ENCODE measurements around the gene DLX3.

Gene DLX3

DNA sequence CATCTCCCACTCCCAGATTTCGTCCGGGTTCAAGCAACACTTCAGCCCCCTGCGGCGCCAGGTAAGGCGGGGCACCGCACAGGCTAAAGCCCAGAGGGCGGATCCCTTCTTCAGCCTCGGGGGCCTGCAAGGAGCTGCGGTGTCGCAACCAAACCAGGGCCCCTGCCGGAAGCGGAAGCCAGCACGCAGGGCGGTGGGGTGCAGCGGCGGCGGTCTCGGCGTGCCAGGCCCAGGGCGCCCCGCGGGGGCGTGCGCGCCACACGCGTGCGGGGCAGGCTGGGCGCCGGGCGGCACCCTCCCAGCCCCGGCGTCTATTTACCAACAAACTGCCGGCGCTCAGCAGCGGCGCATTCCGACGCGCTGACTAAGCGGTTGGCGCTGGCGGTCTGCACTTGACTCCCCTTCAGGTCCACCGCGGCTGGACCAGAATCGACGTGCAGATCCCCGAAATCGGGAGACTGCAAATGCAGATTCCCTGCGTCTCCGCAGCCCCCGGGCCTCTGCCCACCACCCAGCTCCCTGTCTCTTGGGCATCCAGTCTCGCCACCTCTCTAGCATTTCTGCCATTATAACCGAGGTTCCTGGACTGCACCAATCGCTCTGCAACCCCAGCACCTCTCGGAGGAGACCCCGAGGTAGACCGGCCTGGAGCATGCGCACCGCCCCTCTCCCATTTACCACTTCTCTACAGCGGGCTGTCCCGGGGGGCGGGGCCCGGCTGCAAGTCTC, 26.5 kb downstream of the DLX3 start:
- Histone ChIP-seq H3K9me3 (ENCODE audit: severe bottlenecking) (no peaks in the 10 kb centered on the region), H3K36me3 (no peaks in the 10 kb centered on the region), H3K27me3 (ENCODE audit: insufficient read depth, low read depth, severe bottlenecking) (no peaks in the 10 kb centered on the region), H3K4me3 (ENCODE audit: low read depth, low read length) (peak overlapping the region; percentile 78), H3K27ac (peak overlapping the region; percentile 68)
- TF ChIP-seq, protein P1, sequence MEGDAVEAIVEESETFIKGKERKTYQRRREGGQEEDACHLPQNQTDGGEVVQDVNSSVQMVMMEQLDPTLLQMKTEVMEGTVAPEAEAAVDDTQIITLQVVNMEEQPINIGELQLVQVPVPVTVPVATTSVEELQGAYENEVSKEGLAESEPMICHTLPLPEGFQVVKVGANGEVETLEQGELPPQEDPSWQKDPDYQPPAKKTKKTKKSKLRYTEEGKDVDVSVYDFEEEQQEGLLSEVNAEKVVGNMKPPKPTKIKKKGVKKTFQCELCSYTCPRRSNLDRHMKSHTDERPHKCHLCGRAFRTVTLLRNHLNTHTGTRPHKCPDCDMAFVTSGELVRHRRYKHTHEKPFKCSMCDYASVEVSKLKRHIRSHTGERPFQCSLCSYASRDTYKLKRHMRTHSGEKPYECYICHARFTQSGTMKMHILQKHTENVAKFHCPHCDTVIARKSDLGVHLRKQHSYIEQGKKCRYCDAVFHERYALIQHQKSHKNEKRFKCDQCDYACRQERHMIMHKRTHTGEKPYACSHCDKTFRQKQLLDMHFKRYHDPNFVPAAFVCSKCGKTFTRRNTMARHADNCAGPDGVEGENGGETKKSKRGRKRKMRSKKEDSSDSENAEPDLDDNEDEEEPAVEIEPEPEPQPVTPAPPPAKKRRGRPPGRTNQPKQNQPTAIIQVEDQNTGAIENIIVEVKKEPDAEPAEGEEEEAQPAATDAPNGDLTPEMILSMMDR (IDR thresholded peaks at IDR 0.05; ENCODE audit: low read depth, low read length): peak; percentile 8; the same call in 1 of the 2 replicates
- peak; percentile 95 for DNase-seq

DNA sequence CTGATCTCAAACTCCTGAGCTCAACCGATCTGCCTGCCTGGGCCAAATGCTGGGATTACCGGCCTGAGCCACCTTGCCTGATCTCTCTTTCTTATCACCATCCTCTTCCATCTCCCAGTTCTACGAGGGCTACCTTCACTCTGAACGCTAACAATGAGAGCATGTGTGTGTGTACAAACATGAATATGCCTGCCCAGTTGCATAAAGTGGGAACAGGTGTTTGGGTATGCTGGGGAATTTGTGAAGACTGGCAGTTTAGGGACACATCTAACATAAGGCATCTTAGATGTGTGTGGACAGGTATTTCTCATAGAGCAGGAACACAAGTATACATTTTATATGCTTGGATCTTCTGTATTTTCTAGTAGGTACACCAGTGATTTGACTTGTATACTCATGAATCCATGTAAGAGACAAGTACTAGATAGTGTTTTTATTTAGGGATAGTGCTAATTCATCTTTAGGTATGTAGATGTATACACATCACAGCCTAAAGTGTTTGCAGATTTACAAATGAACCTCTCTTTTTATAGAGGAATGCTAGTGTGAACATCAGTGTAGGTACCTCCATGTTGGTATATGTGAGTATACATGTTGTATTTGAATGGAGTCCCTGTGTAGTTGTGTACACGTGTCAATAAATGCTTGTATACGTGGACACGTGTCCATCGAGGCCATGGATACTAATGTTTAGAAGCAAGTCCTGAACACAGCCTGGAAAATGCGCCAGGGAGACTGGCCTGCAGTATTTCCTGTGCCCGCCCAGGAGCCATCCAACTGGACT, 27.2 kb downstream of the DLX3 start:
- H3K27ac ChIP-seq: peak overlapping the region; percentile 36; the same call in 1 of the 2 replicates
- peak overlapping the region; percentile 78 for H3K4me3 ChIP-seq (ENCODE audit: low read depth, low read length)
- H3K27me3 ChIP-seq (ENCODE audit: insufficient read depth, low read depth, severe bottlenecking): no peaks in the 10 kb centered on the region
- no peaks in the 10 kb centered on the region for H3K9me3 ChIP-seq (ENCODE audit: severe bottlenecking)
- no peak for DNase-seq
- H3K36me3 ChIP-seq: no peaks in the 10 kb centered on the region
- TF ChIP-seq, protein P1 (IDR thresholded peaks at IDR 0.05; ENCODE audit: low read depth, low read length): no peak

DNA sequence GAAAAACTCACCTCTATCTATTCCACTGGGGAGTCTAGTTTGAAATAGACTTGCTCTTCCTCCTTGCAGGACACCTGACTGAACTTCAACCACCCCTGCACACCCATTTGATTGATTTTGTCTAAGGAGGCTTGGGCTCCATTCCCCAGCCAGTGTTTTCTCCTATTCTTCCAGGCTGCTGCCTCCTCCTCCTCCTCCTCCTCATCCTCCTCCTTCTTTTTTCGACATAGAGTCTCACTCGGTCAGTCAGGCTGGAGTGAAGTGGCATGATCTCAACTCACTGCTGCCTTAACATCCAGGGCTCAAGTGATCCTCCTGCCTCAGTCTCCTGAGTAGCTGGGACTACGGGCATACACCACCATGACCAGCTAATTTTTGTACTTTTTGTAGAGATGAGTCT, 27.8 kb downstream of the DLX3 start:
- TF ChIP-seq, protein P1 (IDR thresholded peaks at IDR 0.05; ENCODE audit: low read depth, low read length): no peak
- no peaks in the 10 kb centered on the region for H3K36me3 ChIP-seq
- no peak for DNase-seq
- no peak overlapping the region for H3K27ac ChIP-seq
- H3K9me3 ChIP-seq (ENCODE audit: severe bottlenecking): no peaks in the 10 kb centered on the region
- H3K4me3 ChIP-seq (ENCODE audit: low read depth, low read length): no peak overlapping the region
- no peaks in the 10 kb centered on the region for H3K27me3 ChIP-seq (ENCODE audit: insufficient read depth, low read depth, severe bottlenecking)

DNA sequence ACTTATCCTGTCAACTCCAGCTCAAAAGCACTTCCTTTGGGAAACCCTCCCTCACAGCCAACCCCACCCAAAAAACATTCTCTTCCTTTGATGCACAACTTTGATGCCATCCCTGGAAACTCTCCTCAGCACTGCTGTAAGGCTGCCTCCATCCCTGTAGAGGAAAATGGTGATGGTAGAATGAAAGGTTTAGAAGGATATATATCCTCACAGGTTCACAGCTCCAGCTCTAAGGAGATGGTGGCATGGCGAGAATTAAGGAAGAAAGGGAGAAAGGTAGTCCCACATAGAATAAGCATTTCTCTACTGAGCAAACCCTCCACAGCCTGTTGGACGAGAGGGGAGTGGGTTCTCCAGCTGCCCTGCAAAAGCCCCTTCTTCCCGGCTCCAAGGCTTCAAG, 28.3 kb downstream of the DLX3 start:
- no peak overlapping the region for H3K27ac ChIP-seq
- TF ChIP-seq, protein P1 (IDR thresholded peaks at IDR 0.05; ENCODE audit: low read depth, low read length): no peak
- no peaks in the 10 kb centered on the region for H3K9me3 ChIP-seq (ENCODE audit: severe bottlenecking)
- DNase-seq: no peak
- no peaks in the 10 kb centered on the region for H3K27me3 ChIP-seq (ENCODE audit: insufficient read depth, low read depth, severe bottlenecking)
- no peaks in the 10 kb centered on the region for H3K36me3 ChIP-seq
- no peak overlapping the region for H3K4me3 ChIP-seq (ENCODE audit: low read depth, low read length)

DNA sequence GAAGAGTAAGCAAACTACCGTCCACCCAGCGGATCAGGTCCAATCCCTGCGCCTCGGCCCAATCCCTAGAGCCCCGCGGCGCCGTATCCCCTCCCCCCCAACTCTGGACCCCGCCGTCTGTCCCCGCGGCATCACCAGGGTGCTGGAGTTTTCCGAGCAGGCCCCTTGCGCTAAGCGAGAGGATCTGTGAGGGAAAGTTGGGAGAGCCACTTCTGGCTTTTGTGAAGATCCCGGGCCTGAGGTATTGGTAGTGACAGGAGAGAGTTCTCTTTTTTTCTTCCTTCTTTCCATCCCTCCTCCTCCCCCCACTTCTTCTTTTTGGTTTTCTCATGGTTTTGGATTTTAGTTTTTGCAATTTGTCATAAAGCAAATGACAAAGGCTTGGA, 29.5 kb downstream of the DLX3 start:
- DNase-seq: no peak
- H3K27me3 ChIP-seq (ENCODE audit: insufficient read depth, low read depth, severe bottlenecking): no peaks in the 10 kb centered on the region
- TF ChIP-seq, protein P1 (IDR thresholded peaks at IDR 0.05; ENCODE audit: low read depth, low read length): no peak
- no peak overlapping the region for H3K27ac ChIP-seq
- no peaks in the 10 kb centered on the region for H3K9me3 ChIP-seq (ENCODE audit: severe bottlenecking)
- peak overlapping the region; percentile 10 for H3K4me3 ChIP-seq (ENCODE audit: low read depth, low read length)
- no peaks in the 10 kb centered on the region for H3K36me3 ChIP-seq
